Ascending aorta (tissue), 2 donors: Measurements from ENCODE around the gene CCDC134. TPM values are rescaled to one million over a fixed set of nuclear protein-coding genes. Genes with fewer than 3 reads are reported as not detected.

ENCODE experiments used
- DNase-seq, 2 donors: peaks; one replicate each; pipeline ENCODE4 v3.0.0-alpha.2; 2019; ENCODE audit warnings: low spot score in 2 of 2
- H3K27ac ChIP-seq, 2 donors: fragments of 200-600 bp; sonication (generic); one replicate each; pipeline ENCODE4 v1.5.1; 2016 to 2017; ENCODE audit warnings: mild to moderate bottlenecking in 1 of 2
- H3K27me3 ChIP-seq: fragments of 200-600 bp; sonication (generic); one replicate; pipeline ENCODE4 v1.5.1; 2017
- H3K36me3 ChIP-seq, 2 donors: fragments of 200-600 bp; sonication (generic); one replicate each; pipeline ENCODE4 v1.5.1; 2016
- H3K4me1 ChIP-seq, 2 donors: fragments of 200-600 bp; sonication (generic); one replicate each; pipeline ENCODE4 v1.5.1; 2016 to 2017; ENCODE audit warnings: mild to moderate bottlenecking in 1 of 2
- H3K4me3 ChIP-seq, 2 donors: fragments of 200-600 bp; sonication (generic); one replicate each; pipeline ENCODE4 v1.5.1; 2016 to 2017; ENCODE audit warnings: mild to moderate bottlenecking in 1 of 2
- H3K9me3 ChIP-seq, 2 donors: fragments of 200-600 bp; sonication (generic); one replicate each; pipeline ENCODE4 v1.5.1; 2016
- intact Hi-C: fragments of 100-400 bp; cut with DNase I; formaldehyde crosslinking; loops from one replicate; pipeline ENCODE4 v1.15.1; 2023
- total RNA-seq: library from RNA; depleted of rRNA; stranded (reverse); fragments of >200 nt; gene quantifications from one replicate; pipeline ENCODE4 v1.1.0, GENCODE V29; 2016
- TF ChIP-seq, protein P1 (sequence below), 3 experiments: fragments of 200-600 bp in 2 of 3; fragments of 450-650 bp in 1 of 3; sonication (generic) in 2 of 3; IDR thresholded peaks; one replicate each; pipeline ENCODE4 v1.5.1; 2016 to 2019; ENCODE audit warnings: antibody characterized with exemption in 3 of 3, mild to moderate bottlenecking in 1 of 3, moderate library complexity in 1 of 3

Gene CCDC134
- total RNA-seq, 1 donor from 2014 or later, result 6.4 TPM

DNA sequence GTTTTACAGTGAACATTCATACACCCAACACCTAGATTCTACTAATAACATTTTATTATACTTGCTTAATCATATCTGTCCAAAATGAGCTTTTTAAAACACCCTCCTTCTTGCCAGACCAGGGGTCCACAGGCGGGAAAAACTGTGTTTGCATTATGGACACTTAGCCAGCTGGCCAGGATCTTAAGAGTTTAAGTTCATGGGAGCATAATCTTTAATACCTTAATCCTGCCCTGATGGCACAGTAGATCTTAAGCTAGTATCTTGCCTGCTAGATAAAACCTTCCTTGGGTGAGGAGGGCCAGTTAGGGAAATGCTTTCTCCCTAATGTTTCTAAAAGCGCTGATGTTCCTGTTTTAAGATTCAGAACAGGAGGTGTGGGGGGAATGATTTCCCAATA is 13.1 kb upstream of the CCDC134 start:
- Histone ChIP-seq H3K4me1 (no peaks in the 10 kb centered on the region), H3K27me3 (no peaks in the 10 kb centered on the region), H3K4me3 (no peak overlapping the region), H3K9me3 (no peaks in the 10 kb centered on the region), H3K36me3 (no peaks in the 10 kb centered on the region), H3K27ac (no peak overlapping the region)
- TF ChIP-seq, protein P1, sequence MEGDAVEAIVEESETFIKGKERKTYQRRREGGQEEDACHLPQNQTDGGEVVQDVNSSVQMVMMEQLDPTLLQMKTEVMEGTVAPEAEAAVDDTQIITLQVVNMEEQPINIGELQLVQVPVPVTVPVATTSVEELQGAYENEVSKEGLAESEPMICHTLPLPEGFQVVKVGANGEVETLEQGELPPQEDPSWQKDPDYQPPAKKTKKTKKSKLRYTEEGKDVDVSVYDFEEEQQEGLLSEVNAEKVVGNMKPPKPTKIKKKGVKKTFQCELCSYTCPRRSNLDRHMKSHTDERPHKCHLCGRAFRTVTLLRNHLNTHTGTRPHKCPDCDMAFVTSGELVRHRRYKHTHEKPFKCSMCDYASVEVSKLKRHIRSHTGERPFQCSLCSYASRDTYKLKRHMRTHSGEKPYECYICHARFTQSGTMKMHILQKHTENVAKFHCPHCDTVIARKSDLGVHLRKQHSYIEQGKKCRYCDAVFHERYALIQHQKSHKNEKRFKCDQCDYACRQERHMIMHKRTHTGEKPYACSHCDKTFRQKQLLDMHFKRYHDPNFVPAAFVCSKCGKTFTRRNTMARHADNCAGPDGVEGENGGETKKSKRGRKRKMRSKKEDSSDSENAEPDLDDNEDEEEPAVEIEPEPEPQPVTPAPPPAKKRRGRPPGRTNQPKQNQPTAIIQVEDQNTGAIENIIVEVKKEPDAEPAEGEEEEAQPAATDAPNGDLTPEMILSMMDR (IDR thresholded peaks at IDR 0.05), result no peak
- DNase-seq, result no peak
- intact Hi-C loops, result no loop called here

DNA sequence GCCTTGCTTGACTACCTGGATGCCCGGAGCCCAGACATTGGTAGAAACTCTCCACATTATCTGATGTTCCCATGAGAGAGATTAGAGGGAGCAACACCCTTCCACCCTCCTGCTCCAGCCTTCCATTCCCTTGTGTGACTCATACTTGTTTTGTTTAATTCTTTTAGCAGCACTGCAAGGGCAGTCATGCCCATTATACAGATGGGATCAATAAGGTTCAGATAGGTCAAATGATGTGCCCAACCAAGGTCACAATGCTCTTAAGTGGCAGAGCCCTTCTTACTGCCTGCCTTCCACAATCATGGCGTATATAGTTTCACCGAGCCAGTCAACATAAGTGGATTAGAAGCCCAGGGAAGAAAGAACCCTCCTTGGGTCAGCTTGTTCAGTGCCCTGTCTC is 6.6 kb upstream of the CCDC134 start:
- Histone ChIP-seq H3K4me3 (no peak overlapping the region), H3K4me1 (no peaks in the 10 kb centered on the region), H3K27ac (no peak overlapping the region), H3K36me3 (no peaks in the 10 kb centered on the region), H3K9me3 (no peaks in the 10 kb centered on the region), H3K27me3 (no peaks in the 10 kb centered on the region)
- no peak for DNase-seq
- TF ChIP-seq, protein P1 (IDR thresholded peaks at IDR 0.05), result no peak
- intact Hi-C loops, result no loop called here

DNA sequence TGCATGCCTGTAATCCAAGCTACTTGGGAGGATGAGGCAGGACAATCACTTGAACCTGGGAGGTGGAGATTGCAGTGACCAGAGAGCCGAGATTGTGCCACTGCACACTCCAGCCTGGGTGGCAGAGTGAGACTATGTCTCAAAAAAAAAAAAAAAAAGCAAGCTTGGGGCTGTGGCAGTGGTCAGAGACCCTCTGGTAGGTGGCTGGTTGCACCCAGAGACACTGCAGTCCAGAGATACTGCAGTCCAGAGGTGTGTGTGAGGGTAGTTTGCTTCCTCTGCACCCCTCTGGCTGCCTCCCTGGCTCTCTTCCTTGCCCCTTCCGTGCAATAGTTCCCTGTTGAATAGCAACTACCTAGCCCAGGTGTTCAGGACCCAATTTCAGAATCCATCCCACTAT is 1.7 kb upstream of the CCDC134 start:
- Histone ChIP-seq H3K9me3 (no peaks in the 10 kb centered on the region), H3K4me3 (no peak overlapping the region), H3K36me3 (no peaks in the 10 kb centered on the region), H3K4me1 (peaks cover 0 to 20% of the 10 kb centered on the region in 2 donors), H3K27me3 (no peaks in the 10 kb centered on the region), H3K27ac (peak overlapping the region in 1 of 2 donors; percentile 77)
- DNase-seq, result no peak
- intact Hi-C loops, result loop anchor here (1.0 kb wide), 1 partner anchor 101 kb away; no protein-coding TSS in a partner anchor
- TF ChIP-seq, protein P1 (IDR thresholded peaks at IDR 0.05), result no peak

DNA sequence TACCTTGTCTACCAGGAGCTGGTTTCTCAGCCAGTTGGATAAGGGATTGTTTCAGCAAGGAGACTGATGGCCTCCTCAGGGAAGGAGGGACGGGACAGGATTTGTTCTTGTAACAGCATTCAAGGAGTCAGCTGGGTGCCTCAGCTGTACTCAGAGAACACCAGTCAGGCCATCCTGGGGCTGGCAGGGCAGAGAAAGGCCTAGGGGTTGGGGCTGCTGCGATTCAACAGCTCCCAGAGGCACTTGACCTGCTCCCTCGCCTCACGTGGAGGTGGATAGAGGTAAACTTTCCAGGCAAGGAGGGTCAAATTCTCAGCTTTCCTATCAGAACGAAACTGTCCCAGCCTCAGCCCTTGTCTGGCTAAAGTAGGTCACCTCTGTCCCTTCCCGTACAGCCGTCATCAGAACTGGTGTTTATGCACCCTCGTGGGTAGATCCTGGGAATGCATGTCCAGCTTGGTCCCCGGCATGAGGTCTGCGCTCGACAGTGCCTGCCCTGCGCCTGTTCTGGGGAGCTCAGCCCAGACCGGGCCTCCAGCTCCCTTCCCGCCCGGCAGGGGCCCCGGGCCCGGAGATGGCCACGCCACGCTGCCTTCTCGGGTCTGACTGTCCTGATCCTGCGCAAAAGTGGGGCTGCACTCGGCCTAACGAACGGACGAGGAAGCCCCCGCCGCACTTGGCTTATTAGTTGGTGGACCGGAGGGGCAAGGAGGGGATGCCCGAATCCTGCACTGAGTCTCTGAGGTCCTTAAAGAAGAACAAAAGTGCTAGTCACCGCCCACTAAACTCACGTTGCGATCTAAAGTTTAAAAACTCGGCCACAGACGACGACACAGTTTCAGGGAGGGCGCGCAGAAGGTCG is 762 bp upstream of the CCDC134 start:
- H3K9me3 ChIP-seq, result no peaks in the 10 kb centered on the region
- H3K4me1 ChIP-seq, result peaks cover 0 to 20% of the 10 kb centered on the region in 2 donors
- peak overlapping the region; percentile 77 to 90 for H3K4me3 ChIP-seq
- H3K27me3 ChIP-seq, result no peaks in the 10 kb centered on the region
- H3K36me3 ChIP-seq, result no peaks in the 10 kb centered on the region
- TF ChIP-seq, protein P1 (IDR thresholded peaks at IDR 0.05), result no peak
- H3K27ac ChIP-seq, result peak overlapping the region; percentile 77 to 83
- DNase-seq, result peak in 1 of 2 donors; percentile 66
- intact Hi-C loops, result loop anchor here (1.0 kb wide), 2 partner anchors 33 to 102 kb away; no protein-coding TSS in a partner anchor

DNA sequence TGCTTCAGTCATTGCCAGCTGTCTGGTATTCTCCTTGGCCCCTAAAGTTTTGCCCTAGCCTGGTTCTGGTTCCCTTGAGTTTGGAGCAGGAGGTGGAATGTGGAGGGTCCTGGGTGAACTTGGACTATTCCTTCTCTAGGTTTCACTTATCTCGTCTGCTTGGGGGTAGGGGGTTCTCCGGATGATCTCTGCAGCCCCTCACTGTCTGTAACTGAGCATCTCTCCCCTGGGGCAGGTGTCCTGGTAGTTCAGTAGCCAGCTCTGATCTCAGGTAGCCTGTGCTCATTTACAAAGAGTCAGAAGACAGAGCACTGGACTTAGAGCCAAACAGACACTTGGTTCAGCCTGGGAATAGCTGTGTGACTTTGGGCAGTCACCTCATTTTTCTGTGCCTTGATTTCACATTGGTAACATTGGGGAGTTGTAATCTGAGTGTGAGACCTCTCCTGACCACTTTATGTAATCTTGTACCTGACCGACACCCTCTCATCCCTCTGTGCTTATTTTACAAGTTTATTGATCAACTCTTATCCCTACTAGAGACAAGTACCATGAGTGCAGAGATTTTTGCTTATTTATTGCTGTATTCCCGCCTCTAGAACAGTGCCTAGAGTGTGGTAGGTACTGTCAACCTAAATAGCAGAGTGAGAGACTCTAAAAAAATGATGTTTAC is 804 bp downstream of the CCDC134 start:
- no peaks in the 10 kb centered on the region for H3K36me3 ChIP-seq

More for the DNA sequence above, 804 bp downstream of the CCDC134 start:
- TF ChIP-seq, protein P1 (IDR thresholded peaks at IDR 0.05), result no peak
- peak overlapping the region; percentile 77 to 90 for H3K4me3 ChIP-seq
- intact Hi-C loops, result no loop called here
- no peaks in the 10 kb centered on the region for H3K27me3 ChIP-seq
- no peaks in the 10 kb centered on the region for H3K9me3 ChIP-seq
- DNase-seq, result no peak
- peaks cover 0 to 20% of the 10 kb centered on the region in 2 donors for H3K4me1 ChIP-seq
- H3K27ac ChIP-seq, result peak overlapping the region in 1 of 2 donors; percentile 77
